KMS-11 (cell line): ENCODE measurements around the gene PSME2.
"Not testable (repeated sequence)": the region's sequence is repeated elsewhere in the genome, so short reads cannot be mapped to it uniquely, and the experiment has no call there.

ENCODE experiments used
- H2AFZ ChIP-seq: fragments of 200-600 bp; sonication (generic); 2 replicates; pipeline ENCODE4 v1.6.1; 2016; ENCODE audit warnings: antibody characterized with exemption, mixed run types, low read depth
- H3K27ac ChIP-seq: fragments of 200-600 bp; sonication (generic); 2 replicates; pipeline ENCODE4 v1.6.1; 2016; ENCODE audit warnings: mild to moderate bottlenecking, mixed run types
- H3K27me3 ChIP-seq: fragments of 200-600 bp; sonication (generic); 2 replicates; pipeline ENCODE4 v1.6.1; 2017; ENCODE audit warnings: mild to moderate bottlenecking, low read depth, mixed run types, moderate library complexity; ENCODE audit not compliant: insufficient read depth
- H3K36me3 ChIP-seq: fragments of 200-600 bp; sonication (generic); 2 replicates; pipeline ENCODE4 v1.6.1; 2017; ENCODE audit warnings: mild to moderate bottlenecking, mixed run types; ENCODE audit not compliant: insufficient read depth
- H3K4me1 ChIP-seq: fragments of 200-600 bp; sonication (generic); 2 replicates; pipeline ENCODE4 v1.6.1; 2016; ENCODE audit warnings: mild to moderate bottlenecking, low read depth, mixed run types; ENCODE audit not compliant: poor library complexity, severe bottlenecking
- H3K4me2 ChIP-seq: fragments of 200-600 bp; sonication (generic); 2 replicates; pipeline ENCODE4 v1.7.0; 2016; ENCODE audit warnings: mild to moderate bottlenecking, mixed run types
- H3K4me3 ChIP-seq: fragments of 200-600 bp; sonication (generic); IDR thresholded peaks from 2 replicates; pipeline ENCODE4 v1.6.1; 2017; ENCODE audit warnings: low read depth, low read length, mixed read lengths; ENCODE audit not compliant: insufficient read depth
- H3K79me2 ChIP-seq: fragments of 200-600 bp; sonication (generic); 2 replicates; pipeline ENCODE4 v1.6.1; 2016; ENCODE audit warnings: low read depth, mixed run types; ENCODE audit not compliant: insufficient read depth
- H3K9ac ChIP-seq: fragments of 200-600 bp; sonication (generic); 2 replicates; pipeline ENCODE4 v1.6.1; 2016; ENCODE audit warnings: mild to moderate bottlenecking, mixed run types
- H4K20me1 ChIP-seq: fragments of 200-600 bp; sonication (generic); 2 replicates; pipeline ENCODE4 v1.6.1; 2016; ENCODE audit warnings: mild to moderate bottlenecking, mixed run types; ENCODE audit not compliant: insufficient read depth
- CTCF ChIP-seq: fragments of 200-600 bp; sonication (generic); conservative IDR thresholded peaks from 2 replicates; pipeline ENCODE4 v1.6.1; 2017; ENCODE audit warnings: low read depth, mild to moderate bottlenecking, antibody characterized with exemption, low read length, moderate library complexity, mixed read lengths

The PSME2 gene

GRCh38 chr14:24110060-24110459, 36.4 kb downstream of the PSME2 start:
- H4K20me1 ChIP-seq = no peaks in the 10 kb centered on the region
- H3K27me3 ChIP-seq = no peaks in the 10 kb centered on the region
- peak overlapping the region; percentile 48; the same call in 1 of the 2 replicates for H3K27ac ChIP-seq
- peaks cover 30% of the 10 kb centered on the region for H3K4me1 ChIP-seq
- TF ChIP-seq CTCF = no peak
- peak overlapping the region; percentile 46 for H3K4me2 ChIP-seq
- H3K79me2 ChIP-seq = no peaks in the 10 kb centered on the region
- H3K4me3 ChIP-seq = no peak overlapping the region
- H2AFZ ChIP-seq = no peak overlapping the region
- no peak overlapping the region for H3K9ac ChIP-seq
- H3K36me3 ChIP-seq = no peaks in the 10 kb centered on the region

- no peak overlapping the region for H2AFZ ChIP-seq
- TF ChIP-seq CTCF = no peak
These were observed 38.0 kb downstream of the PSME2 start for GRCh38 chr14:24108336-24108874.

GRCh38 chr14:24106672-24107271, 39.6 kb downstream of the PSME2 start:
- no peak overlapping the region for H2AFZ ChIP-seq
- no peaks in the 10 kb centered on the region for H3K36me3 ChIP-seq
- no peak overlapping the region for H3K27ac ChIP-seq
- no peak overlapping the region for H3K4me3 ChIP-seq
- peaks cover 30% of the 10 kb centered on the region for H3K4me1 ChIP-seq
- H3K79me2 ChIP-seq = no peaks in the 10 kb centered on the region
- H4K20me1 ChIP-seq = no peaks in the 10 kb centered on the region
- no peak overlapping the region for H3K9ac ChIP-seq
- no peak overlapping the region for H3K4me2 ChIP-seq
- TF ChIP-seq CTCF = no peak
- H3K27me3 ChIP-seq = no peaks in the 10 kb centered on the region

More at GRCh38 chr14:24108336-24108874, 38.0 kb downstream of the PSME2 start:
- H3K27me3 ChIP-seq = no peaks in the 10 kb centered on the region
- no peak overlapping the region for H3K9ac ChIP-seq
- peak overlapping the region; percentile 13; the same call in 1 of the 2 replicates for H3K27ac ChIP-seq
- H3K4me1 ChIP-seq = peaks cover 30% of the 10 kb centered on the region
- H3K4me3 ChIP-seq = no peak overlapping the region
- no peaks in the 10 kb centered on the region for H3K36me3 ChIP-seq
- H3K4me2 ChIP-seq = peak overlapping the region; percentile 50; the same call in 1 of the 2 replicates
- H3K79me2 ChIP-seq = no peaks in the 10 kb centered on the region
- H4K20me1 ChIP-seq = no peaks in the 10 kb centered on the region

GRCh38 chr14:24105609-24106239, 40.7 kb downstream of the PSME2 start:
- not testable (repeated sequence) for H3K36me3 ChIP-seq, H3K27ac ChIP-seq, H3K4me2 ChIP-seq, H3K9ac ChIP-seq, H3K27me3 ChIP-seq, H4K20me1 ChIP-seq, H2AFZ ChIP-seq, H3K4me3 ChIP-seq, H3K79me2 ChIP-seq
- peaks cover 25% of the 10 kb centered on the region for H3K4me1 ChIP-seq

- Histone ChIP-seq H3K27me3 (no peaks in the 10 kb centered on the region), H4K20me1 (no peaks in the 10 kb centered on the region), H3K4me1 (peaks cover 3% of the 10 kb centered on the region), H3K79me2 (no peaks in the 10 kb centered on the region), H3K4me2 (no peak overlapping the region), H2AFZ (no peak overlapping the region), H3K36me3 (no peaks in the 10 kb centered on the region), H3K27ac (no peak overlapping the region), H3K9ac (no peak overlapping the region), H3K4me3 (no peak overlapping the region)
- no peak for TF ChIP-seq CTCF
These were observed 43.0 kb downstream of the PSME2 start for GRCh38 chr14:24103451-24103850.
